Left lobe of liver (tissue), 2 donors: ENCODE measurements around the gene MAML3. TPM values are rescaled to one million over a fixed set of nuclear protein-coding genes. Genes with fewer than 3 reads are reported as not detected.

Source experiments
- ATAC-seq: fragments of 200-7000 bp; cut with Tn5 transposase; one replicate; pipeline ENCODE4 v1.9.1; 2020; ENCODE audit warnings: mild to moderate bottlenecking, moderate library complexity
- DNase-seq: peaks from one replicate; pipeline ENCODE4 v3.0.0-alpha.2; 2020; ENCODE audit warnings: low spot score
- total RNA-seq: library from RNA; stranded (reverse); gene quantifications from one replicate; pipeline ENCODE4 v1.2.1, GENCODE V29; 2021
- donor health status: DM: no; HTN: no; CAD: no; lungs with moderate emphysema.
- donor health status: DM: no; HTN: yes; CAD: no.

Gene MAML3
- total RNA-seq, 1 donor from 2014 or later, result 8.4 TPM

DNA sequence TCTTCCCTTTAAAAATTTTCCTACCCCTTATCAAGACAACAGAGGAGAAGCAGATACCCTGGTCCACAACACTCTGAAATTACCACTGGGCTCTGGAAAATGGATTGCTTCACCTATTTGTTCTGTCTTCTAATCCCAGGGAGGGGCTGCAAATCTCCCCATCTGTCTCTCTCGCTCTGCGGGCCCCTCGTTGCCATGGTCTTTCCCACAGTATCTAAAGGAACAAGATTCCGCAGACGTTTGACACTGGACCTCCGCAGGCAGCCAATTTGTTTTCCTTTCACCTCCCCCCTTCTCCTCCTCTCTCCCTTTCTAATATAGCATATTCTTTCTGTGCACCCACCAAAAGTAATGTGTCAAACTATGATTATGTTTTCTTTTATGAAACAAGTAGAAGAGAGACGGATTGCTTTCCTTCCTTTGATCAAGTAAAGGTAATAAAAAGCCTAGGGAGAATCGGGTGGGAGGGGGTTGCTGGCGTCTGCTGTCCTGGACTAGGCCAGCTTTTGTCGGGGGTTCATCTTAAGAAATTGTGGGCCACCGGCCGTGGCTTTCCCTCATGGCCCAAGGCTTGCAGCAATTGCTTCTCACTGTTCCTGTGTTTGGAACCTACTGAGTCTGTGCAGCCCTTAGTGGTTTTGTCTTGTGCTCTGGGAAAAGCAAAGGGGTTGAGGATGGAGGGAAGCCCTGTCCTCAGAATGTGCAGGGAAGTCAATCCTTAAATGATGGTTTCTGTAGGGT is 407.4 kb downstream of the MAML3 start:
- no peak for DNase-seq
- ATAC-seq, result no peak

DNA sequence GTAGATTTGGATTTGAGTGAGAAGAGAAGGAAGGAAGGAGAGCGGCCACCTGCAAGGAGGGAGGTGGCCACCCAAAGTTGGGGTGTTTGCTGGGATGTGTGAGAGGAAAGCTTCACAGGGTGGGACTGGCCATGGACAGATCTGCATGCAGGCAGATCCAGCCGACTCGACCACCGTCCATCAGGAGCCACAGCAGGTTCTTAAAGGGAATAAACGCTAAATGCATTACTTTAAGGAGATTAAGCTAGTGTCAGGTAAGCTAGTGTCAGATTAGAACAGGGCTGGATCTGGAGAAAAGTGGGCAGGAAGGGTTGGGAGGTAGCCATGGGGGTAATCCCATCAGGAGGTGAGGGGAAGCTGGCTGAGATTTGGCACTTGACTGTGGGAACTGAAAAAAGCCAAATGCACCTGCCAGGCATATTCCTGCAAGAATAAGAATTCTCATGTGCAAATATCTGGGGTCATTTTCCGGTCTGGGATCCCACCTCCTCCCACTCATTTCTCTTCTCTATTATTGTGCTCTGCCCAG is 408.8 kb downstream of the MAML3 start:
- DNase-seq (no peak), ATAC-seq (no peak)

DNA sequence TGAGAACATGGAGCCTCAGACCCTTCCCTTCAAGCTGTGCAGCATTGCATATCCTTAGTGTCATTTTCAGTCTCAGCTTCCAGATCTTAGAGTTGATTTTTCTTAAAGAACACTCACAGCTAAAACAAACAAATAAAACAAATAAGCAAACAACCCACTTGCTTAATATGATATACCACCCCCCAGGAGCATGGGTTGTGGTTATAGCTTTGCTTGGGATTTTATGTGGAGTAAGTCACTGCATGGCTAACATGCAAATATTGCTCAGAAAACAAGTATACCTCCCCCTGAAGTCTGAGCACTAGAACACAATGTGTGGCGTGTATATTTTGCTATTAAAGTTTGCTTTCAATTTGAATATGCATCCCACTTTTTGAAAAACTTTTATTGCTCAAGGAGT is 409.8 kb downstream of the MAML3 start:
- ATAC-seq (no peak), DNase-seq (no peak)

DNA sequence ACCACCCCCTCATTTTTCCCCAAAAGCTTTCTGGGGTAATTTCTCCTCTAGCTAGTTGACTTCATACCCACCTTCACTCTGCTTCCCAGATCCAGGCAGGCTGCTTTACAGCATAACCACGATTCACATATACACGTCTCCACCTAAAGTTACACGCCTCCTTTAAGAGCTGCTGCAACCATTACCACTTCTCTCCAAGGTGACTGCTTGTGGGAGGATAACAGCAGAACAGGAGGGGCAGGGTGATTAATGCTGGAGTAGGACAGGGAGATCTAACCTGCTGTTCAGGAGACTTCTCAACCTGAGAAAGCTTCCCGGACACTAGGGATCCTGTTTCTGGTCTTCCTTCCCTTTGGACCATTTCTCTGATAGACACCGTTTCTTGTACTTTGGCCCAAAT is 411.0 kb downstream of the MAML3 start:
- DNase-seq, result no peak
- no peak for ATAC-seq

GRCh38 chr4:139740531-139741041 is 413.4 kb downstream of the MAML3 start:
- peak; percentile 73 for DNase-seq
- ATAC-seq, result peak; percentile 88

GRCh38 chr4:139740121-139740520 is 413.9 kb downstream of the MAML3 start:
- no peak for DNase-seq
- ATAC-seq, result peak; percentile 59

- ATAC-seq, result no peak
- no peak for DNase-seq
Measured at GRCh38 chr4:139738846-139739613, 415.0 kb downstream of the MAML3 start.

DNA sequence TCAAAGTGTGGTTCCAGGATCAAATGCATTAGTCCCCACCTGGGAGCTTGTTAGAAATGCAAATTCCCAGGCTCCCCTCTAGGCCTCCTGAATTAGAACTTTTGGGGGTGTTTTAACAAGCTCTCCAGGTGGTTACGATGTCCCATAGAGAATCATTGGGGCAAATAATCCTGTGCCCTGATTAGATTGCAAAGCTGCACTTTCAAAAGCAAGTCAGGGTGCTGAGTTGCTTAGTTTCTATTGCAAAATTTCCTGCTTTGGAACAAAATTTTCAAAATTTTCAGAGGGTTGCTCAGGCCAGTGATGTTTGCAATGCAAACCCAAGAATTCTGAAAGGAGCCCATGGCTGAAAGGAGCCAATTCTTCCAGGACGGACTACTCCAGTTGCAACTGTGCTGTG is 417.3 kb downstream of the MAML3 start:
- DNase-seq (no peak), ATAC-seq (no peak)

GRCh38 chr4:139736274-139736660 is 417.7 kb downstream of the MAML3 start:
- ATAC-seq, result no peak
- DNase-seq, result no peak

DNA sequence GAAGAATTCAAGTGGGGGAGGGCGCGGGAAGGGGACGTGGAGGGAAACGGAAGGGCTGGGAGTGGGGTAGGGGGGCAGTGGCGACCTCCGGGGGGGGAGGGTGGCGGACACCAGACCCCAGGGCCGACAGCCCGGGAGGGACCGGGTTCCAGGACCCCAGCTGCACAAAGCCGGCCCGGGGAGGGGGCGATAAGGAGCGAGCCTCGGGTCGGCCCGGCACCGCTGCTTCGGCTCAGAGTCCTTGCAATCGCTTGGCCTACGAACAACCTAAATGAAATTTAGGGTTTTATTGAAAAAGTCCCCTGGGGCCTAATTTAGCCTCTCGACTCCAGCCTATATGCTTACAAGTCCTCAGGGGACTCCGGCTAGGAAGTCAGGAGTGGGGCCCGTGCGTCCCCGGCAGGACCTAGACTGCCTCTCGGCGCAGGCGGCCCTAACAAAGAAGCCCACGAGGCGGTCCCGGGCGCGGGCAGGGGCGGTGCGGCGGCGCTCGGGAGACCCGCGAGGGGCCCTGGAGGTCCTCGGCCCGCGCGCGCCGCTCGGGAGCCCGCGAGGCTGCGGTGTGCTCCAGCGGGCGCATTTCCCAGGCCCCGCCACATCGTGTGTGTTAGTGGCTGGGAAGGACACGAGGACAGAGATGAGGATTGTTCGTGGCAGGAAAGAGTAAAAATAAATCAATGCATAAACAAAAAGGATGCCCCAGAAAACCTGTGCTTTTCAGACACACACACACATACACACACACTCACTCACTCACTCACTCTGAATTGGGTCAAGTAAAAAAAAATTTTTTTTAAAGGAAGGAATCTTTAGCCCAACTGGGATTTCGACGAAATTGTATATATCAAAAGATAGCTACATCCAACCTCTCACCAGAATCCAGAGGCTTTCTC is 418.4 kb downstream of the MAML3 start:
- DNase-seq (no peak), ATAC-seq (peak; percentile 25)

GRCh38 chr4:139734875-139735380 is 419.1 kb downstream of the MAML3 start:
- DNase-seq (peak; percentile 80), ATAC-seq (peak; percentile 92)

DNA sequence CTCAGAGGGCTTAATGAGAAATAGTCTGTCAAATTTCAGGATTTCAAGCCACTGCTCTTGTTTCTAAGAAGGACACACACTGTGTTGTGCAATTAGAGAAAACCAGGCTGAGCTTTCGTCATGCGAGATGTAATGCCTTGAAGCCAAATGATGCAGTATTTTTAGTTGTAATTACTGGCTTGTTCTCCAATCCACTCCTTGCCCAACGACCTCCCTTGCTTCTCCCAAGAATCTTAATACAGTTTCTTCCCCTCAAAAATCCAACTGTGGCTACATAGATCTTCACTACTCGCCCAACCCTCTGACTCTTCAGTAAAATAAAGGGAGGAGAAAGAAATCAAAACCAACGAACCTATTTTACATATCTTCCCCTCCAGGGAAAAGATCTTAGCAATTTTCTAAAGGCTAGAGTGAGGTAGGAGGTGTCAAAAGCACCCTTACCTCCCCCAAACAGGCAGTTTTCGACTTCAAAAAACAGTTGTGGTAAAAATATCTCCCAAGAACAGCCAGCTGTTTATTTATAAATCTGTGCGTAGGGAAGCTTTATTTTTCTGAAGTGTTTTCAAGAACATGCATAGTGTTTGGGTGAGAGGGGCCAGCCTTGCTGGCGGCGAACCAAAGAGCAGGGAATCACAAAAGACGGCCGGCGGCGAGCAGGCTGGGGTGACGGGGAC is 419.6 kb downstream of the MAML3 start:
- DNase-seq, result no peak

DNA sequence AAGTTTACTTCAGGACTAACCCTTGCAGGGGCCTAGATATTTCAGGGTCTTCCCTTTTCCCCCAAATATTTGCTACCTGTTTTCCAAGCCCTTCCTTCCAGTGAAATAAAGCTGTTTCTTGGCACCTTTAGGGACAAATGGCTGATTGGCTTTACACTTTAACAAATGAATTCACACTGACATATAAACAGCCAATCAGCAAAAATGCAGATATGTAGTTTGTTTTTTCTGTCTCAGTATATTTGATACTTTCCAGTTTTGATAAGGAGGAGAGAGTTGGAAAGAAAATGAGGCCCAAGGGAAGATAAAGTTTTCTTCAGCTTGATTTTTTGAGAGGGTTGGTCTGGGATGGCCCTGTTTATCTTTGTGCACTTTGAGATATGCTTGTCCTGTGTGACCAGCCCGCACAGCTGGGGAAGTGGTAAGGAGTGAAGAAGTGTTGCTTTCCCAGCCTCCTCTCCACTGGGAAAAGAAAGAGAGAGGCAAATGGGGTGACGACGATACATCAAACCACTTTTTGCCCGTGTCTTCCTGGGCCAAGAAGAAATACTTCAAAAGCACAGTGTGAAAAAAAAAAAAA is 420.9 kb downstream of the MAML3 start:
- DNase-seq (no peak), ATAC-seq (no peak)

More for the DNA sequence above, 419.6 kb downstream of the MAML3 start:
- ATAC-seq, result peak; percentile 25

- peak; percentile 43 for ATAC-seq
Measured at GRCh38 chr4:139728840-139729239, 425.1 kb downstream of the MAML3 start.

GRCh38 chr4:139728146-139728545 is 425.8 kb downstream of the MAML3 start:
- ATAC-seq (no peak), DNase-seq (no peak)

More at GRCh38 chr4:139728840-139729239, 425.1 kb downstream of the MAML3 start:
- DNase-seq, result no peak

- no peak for DNase-seq
- ATAC-seq, result no peak
Measured at GRCh38 chr4:139726615-139727014, 427.4 kb downstream of the MAML3 start.

- DNase-seq (no peak), ATAC-seq (no peak)
Measured at GRCh38 chr4:139725236-139725635, 428.7 kb downstream of the MAML3 start.

DNA sequence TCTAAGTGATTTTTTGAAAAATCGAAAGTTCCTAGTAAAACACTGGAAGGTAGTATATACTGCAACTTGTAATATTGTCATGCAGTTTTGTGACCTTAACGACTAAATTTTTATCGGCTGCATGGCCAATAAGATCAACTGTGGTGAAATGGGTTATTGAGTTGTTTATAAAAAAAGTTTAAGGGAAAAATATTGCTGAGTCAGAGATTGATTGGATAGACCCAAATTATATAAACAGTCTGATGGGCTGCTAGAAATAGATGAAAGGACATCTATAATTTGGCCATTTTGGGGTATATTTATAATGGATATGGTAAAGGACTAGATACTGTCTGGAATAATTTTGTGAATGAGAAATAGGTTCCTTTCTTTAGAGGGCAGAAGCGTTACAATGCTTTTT is 432.2 kb downstream of the MAML3 start:
- DNase-seq, result no peak
- ATAC-seq, result no peak

DNA sequence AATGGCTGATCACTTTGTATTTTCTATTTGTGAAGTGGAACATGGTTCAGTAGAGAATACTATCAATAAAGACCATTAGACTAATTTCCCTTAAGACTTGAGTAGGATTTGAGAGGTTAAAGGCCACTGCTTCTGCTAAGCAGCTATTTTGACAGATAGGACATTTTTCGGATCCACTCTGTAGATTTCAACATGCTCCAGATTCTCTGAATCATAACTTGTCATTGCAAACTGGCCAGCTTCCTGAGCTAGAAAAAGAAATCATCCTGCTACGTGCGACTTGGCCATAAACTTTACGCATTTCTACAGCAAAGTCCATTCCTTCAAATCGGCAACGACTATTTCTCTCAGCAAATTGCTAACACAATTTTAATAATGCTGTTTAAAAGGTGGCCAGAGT is 433.2 kb downstream of the MAML3 start:
- ATAC-seq, result no peak
- DNase-seq, result no peak
